Stimulated activated CD8-positive, alpha-beta memory T cell treated with anti-CD3 and anti-CD28 coated beads, Interleukin-15, amount 100 ng/mL, for 48 hours (primary cell): ENCODE results near the gene C18orf32.
"Not testable (repeated sequence)": the region's sequence is repeated elsewhere in the genome, so short reads cannot be mapped to it uniquely, and the experiment has no call there.

Source experiments
- DNase-seq, 2 donors: peaks; one replicate each; pipeline ENCODE4 v3.0.0-alpha.2; 2020; ENCODE audit warnings: low read depth in 2 of 2

The C18orf32 gene

DNA sequence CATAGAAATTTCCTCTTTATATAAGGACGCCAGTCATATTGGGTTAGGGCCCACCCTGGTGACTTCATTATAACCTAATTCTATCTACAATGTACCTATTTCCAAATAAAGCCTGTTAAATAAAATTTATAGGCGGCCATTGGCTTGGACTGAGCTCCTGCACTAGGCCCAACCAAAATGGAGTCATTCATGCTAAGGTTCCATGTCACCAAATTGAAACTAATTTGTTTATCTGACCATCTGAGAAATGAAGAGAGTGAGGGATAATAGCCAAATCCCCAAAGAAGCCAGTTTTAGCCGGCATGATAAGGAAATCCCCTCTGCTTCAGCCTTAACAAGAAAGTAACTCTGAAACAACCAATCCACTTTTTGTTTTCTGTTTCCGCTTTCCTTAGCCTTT, 19.4 kb downstream of the C18orf32 start:
- no peak for DNase-seq

DNA sequence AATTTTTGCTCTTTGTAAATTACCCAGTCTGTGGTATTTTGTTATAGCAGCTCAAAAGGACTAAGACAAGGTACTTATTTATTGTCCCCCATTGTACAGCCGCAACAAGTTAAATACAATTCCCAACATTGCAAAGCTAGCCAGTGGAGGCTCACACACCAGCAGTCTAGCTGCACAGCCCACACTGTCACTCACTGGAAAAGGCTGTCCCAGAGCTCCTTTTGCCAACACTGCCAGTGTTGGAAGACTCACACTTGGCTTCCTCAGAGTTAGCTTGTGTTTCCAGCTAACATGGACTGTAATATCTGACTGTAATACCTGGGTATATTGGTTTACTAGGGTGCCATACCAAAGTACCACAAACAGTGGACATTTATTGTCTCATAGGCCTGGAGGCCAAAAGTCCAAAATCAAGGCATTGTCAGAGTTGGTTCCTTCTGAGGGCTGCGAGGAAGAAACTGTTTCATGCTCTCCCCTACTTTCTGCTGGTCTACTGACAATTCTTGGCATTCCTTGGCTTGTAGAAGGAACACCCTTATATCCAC, 19.9 kb downstream of the C18orf32 start:
- DNase-seq: no peak

GRCh38 chr18:49464718-49465598, 22.1 kb downstream of the C18orf32 start:
- no peak for DNase-seq

DNA sequence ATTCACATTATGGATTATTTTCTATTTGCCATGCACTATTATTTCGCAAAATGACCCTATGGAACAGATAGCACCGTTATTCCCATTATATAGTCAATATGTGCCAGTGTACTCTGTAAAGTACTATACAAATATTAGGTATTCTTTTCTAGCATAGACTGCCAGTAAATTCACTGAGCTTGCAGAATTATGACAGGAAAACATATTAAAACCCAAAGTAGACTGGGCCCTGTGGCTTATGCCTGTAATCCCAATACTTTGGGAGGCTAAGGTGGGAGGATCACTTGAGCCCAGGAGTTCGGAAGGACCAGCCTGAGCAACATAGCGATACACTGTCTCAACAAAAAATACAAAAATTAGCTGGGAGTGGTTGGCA, 25.4 kb downstream of the C18orf32 start:
- DNase-seq: no peak

- DNase-seq: no peak
Observed at GRCh38 chr18:49460976-49461601, 25.9 kb downstream of the C18orf32 start.

GRCh38 chr18:49459404-49460171, 27.4 kb downstream of the C18orf32 start:
- peak in 1 of 2 donors; percentile 10 for DNase-seq

GRCh38 chr18:49457616-49458015, 29.4 kb downstream of the C18orf32 start:
- DNase-seq: no peak

DNA sequence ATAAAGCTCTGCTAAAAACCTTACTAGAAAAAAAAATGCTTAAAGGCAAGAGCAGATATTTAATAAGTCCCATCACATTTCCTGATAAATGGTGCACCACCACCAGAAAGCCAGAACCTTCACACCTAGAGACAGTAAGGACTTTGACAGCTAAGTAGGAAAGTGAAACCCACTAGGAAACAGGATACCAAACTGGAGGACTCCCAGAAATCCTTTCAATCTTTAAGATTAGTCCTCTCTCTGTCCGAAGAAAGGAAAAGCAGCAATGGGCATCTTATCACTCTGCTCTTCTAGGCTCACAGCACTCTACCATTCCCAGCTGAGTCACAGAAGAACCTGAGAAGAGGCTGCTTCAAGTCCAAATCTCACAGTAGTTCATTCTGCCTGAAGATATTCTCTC, 30.2 kb downstream of the C18orf32 start:
- DNase-seq: no peak

DNA sequence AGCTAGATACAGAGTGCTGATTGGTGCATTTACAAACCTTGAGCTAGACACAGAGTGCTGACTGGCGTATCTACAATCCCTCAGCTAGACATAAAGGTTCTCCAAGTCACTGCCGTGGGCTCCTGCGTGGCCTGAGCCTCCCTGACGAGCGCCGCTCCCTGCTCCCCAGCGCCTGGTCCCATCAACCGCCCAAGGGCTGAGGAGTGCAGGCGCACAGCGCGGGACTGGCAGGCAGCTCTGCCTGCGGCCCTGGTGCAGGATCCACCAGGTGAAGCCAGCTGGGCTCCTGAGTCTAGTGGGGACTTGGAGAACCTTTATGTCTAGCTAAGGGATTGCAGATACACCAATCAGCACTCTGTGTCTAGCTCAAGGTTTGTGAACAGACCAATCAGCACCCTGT, 34.5 kb downstream of the C18orf32 start:
- DNase-seq: not testable (repeated sequence)

GRCh38 chr18:49447810-49448745, 39.0 kb downstream of the C18orf32 start:
- DNase-seq: no peak

GRCh38 chr18:49446481-49446880, 40.6 kb downstream of the C18orf32 start:
- no peak for DNase-seq

GRCh38 chr18:49444581-49444980, 42.5 kb downstream of the C18orf32 start:
- DNase-seq: no peak

- DNase-seq: no peak
Observed at GRCh38 chr18:49443837-49444236, 43.2 kb downstream of the C18orf32 start.

GRCh38 chr18:49441338-49441938, 45.6 kb downstream of the C18orf32 start:
- no peak for DNase-seq

DNA sequence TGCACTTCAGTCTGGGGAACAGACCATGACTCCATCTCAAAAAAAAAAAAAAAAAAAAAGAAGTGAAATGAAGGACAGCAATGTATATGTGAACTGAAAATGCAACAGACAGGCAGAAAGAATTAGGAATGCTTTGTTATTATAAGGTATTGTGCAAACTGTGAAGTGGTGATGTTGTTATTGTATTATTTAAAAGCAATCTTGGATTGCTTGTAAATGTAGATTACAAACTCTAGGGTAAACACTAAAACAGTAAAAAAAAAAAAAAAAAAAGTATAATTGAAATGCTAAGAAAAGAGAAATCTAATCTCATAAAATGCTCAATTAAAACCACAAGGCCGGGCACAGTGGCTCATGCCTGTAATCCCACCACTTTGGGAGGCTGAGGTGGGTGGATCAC, 51.9 kb downstream of the C18orf32 start:
- DNase-seq: no peak

- no peak for DNase-seq
Observed at GRCh38 chr18:49432602-49433001, 54.4 kb downstream of the C18orf32 start.

- no peak for DNase-seq
Observed at GRCh38 chr18:49431165-49431962, 55.7 kb downstream of the C18orf32 start.
